C4-2B (cell line): ENCODE results near the gene USP48.

Experiments
- H3K27ac ChIP-seq: fragments of 450-650 bp; 2 replicates; pipeline ENCODE4 v1.5.1; 2017
- CTCF ChIP-seq: fragments of 450-650 bp; conservative IDR thresholded peaks from 2 replicates; pipeline ENCODE4 v1.5.1; 2017; ENCODE audit warnings: mild to moderate bottlenecking
- ZFX ChIP-seq: fragments of 450-650 bp; IDR thresholded peaks from 2 replicates; pipeline ENCODE4 v1.6.1; 2017

USP48 gene

GRCh38 chr1:21766210-21766609 lies 16.7 kb downstream of the USP48 start:
- H3K27ac ChIP-seq: no peak overlapping the region
- TF ChIP-seq CTCF (no peak), ZFX (no peak)

- TF ChIP-seq CTCF: no peak
- TF ChIP-seq ZFX: no peak
- H3K27ac ChIP-seq: peak overlapping the region; percentile 57
Observed at GRCh38 chr1:21764615-21765423, 18.1 kb downstream of the USP48 start.

- peak overlapping the region; percentile 53 for H3K27ac ChIP-seq
- no peak for TF ChIP-seq ZFX
- no peak for TF ChIP-seq CTCF
Observed at GRCh38 chr1:21763694-21764419, 19.1 kb downstream of the USP48 start.

GRCh38 chr1:21763236-21763635 lies 19.7 kb downstream of the USP48 start:
- no peak overlapping the region for H3K27ac ChIP-seq
- TF ChIP-seq CTCF (no peak), ZFX (no peak)

- TF ChIP-seq ZFX: no peak
- no peak for TF ChIP-seq CTCF
- no peak overlapping the region for H3K27ac ChIP-seq
Observed at GRCh38 chr1:21762022-21762404, 20.9 kb downstream of the USP48 start.

GRCh38 chr1:21761052-21761451 lies 21.9 kb downstream of the USP48 start:
- peak overlapping the region; percentile 65 for H3K27ac ChIP-seq
- TF ChIP-seq ZFX (no peak), CTCF (no peak)

- H3K27ac ChIP-seq: no peak overlapping the region
- no peak for TF ChIP-seq ZFX
- no peak for TF ChIP-seq CTCF
Observed at GRCh38 chr1:21759818-21760217, 23.1 kb downstream of the USP48 start.
